ENCODE results near the gene UHRF2.
"Not testable (repeated sequence)": the region's sequence is repeated elsewhere in the genome, so short reads cannot be mapped to it uniquely, and the experiment has no call there.

UHRF2 gene

GRCh38 chr9:6488395-6488794 is 75.4 kb downstream of the UHRF2 start:
- no peak for DNase-seq (ENCODE audit: low read depth in 1 of 2, low spot score in 1 of 2)

- no peak for DNase-seq (ENCODE audit: low read depth in 1 of 2, low spot score in 1 of 2)
Measured at GRCh38 chr9:6489099-6489498, 76.1 kb downstream of the UHRF2 start.

- DNase-seq (ENCODE audit: low read depth in 1 of 2, low spot score in 1 of 2), result no peak
Measured at GRCh38 chr9:6490863-6491262, 77.9 kb downstream of the UHRF2 start.

- no peak for DNase-seq (ENCODE audit: low read depth in 1 of 2, low spot score in 1 of 2)
Measured at GRCh38 chr9:6495466-6495865, 82.5 kb downstream of the UHRF2 start.

GRCh38 chr9:6498982-6499381 is 86.0 kb downstream of the UHRF2 start:
- no peak for DNase-seq (ENCODE audit: low read depth in 1 of 2, low spot score in 1 of 2)

GRCh38 chr9:6501526-6502210 is 88.7 kb downstream of the UHRF2 start:
- DNase-seq (ENCODE audit: low read depth in 1 of 2, low spot score in 1 of 2), result no peak

GRCh38 chr9:6502399-6502798 is 89.4 kb downstream of the UHRF2 start:
- DNase-seq (ENCODE audit: low read depth in 1 of 2, low spot score in 1 of 2), result no peak

- no peak for DNase-seq (ENCODE audit: low read depth in 1 of 2, low spot score in 1 of 2)
Measured at GRCh38 chr9:6506571-6506970, 93.6 kb downstream of the UHRF2 start.

GRCh38 chr9:6512085-6512657 is 99.2 kb downstream of the UHRF2 start:
- DNase-seq (ENCODE audit: low read depth in 1 of 2, low spot score in 1 of 2), result no peak

- DNase-seq (ENCODE audit: low read depth in 1 of 2, low spot score in 1 of 2), result no peak
Measured at GRCh38 chr9:6522263-6522662, 109.3 kb downstream of the UHRF2 start.

- no peak for DNase-seq (ENCODE audit: low read depth in 1 of 2, low spot score in 1 of 2)
Measured at GRCh38 chr9:6525326-6526045, 112.5 kb downstream of the UHRF2 start.

GRCh38 chr9:6535594-6535993 is 122.6 kb downstream of the UHRF2 start:
- DNase-seq (ENCODE audit: low read depth in 1 of 2, low spot score in 1 of 2), result no peak

- no peak for DNase-seq (ENCODE audit: low read depth in 1 of 2, low spot score in 1 of 2)
Measured at GRCh38 chr9:6538666-6539071, 125.7 kb downstream of the UHRF2 start.

- not testable (repeated sequence) for DNase-seq (ENCODE audit: low read depth in 1 of 2, low spot score in 1 of 2)
Measured at GRCh38 chr9:6542617-6543016, 129.6 kb downstream of the UHRF2 start.

GRCh38 chr9:6543204-6543603 is 130.2 kb downstream of the UHRF2 start:
- DNase-seq (ENCODE audit: low read depth in 1 of 2, low spot score in 1 of 2), result no peak

- DNase-seq (ENCODE audit: low read depth in 1 of 2, low spot score in 1 of 2), result no peak
Measured at GRCh38 chr9:6545017-6545691, 132.2 kb downstream of the UHRF2 start.

- DNase-seq (ENCODE audit: low read depth in 1 of 2, low spot score in 1 of 2), result no peak
Measured at GRCh38 chr9:6549106-6549800, 136.3 kb downstream of the UHRF2 start.

GRCh38 chr9:6551136-6551535 is 138.1 kb downstream of the UHRF2 start:
- no peak for DNase-seq (ENCODE audit: low read depth in 1 of 2, low spot score in 1 of 2)

- no peak for DNase-seq (ENCODE audit: low read depth in 1 of 2, low spot score in 1 of 2)
Measured at GRCh38 chr9:6552033-6552432, 139.0 kb downstream of the UHRF2 start.

- no peak for DNase-seq (ENCODE audit: low read depth in 1 of 2, low spot score in 1 of 2)
Measured at GRCh38 chr9:6552498-6553121, 139.6 kb downstream of the UHRF2 start.

- DNase-seq (ENCODE audit: low read depth in 1 of 2, low spot score in 1 of 2), result no peak
Measured at GRCh38 chr9:6553866-6554265, 140.9 kb downstream of the UHRF2 start.

Data from stimulated activated CD4-positive, alpha-beta T cell treated with anti-CD3 and anti-CD28 coated beads, Interleukin-15, amount 100 ng/mL, for 1 hour (primary cell).